ENCODE results near the gene RMDN3. TPM values are rescaled to one million over a fixed set of nuclear protein-coding genes. Genes with fewer than 3 reads are reported as not detected.

The RMDN3 gene
- total and polyA plus RNA-seq, 9 of the 15 experiments (the other 6 are each of a cell fraction or from before 2014, with no cell fraction given), result 8.1 to 38.2 (median 25.9) TPM

DNA sequence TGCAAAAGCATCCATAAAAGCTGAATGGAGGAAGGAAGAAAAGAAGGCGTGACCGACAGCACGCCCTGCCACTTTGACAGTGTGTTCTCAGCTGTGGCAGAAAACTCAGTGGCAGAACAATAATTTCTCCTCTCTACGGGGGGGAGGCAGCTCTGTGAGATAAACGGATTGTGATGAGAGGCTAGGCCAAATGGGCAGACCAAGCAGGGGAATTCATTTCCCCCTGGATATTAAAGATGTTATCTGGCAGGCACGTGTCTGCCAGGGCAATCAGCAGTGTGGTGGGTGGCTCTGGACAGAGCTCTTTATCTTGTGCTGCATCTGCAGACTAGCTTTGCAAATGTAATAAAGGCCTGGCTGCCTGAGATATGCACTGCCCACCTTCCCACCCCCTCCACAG lies 1.9 kb upstream of the RMDN3 start (continued):
- TF ChIP-seq MNT (conservative IDR thresholded peaks at IDR 0.05) (0 out of 4 replicates have a peak, but pooled peaks of 1 of the 2 experiments have one; percentile 35), GATA2 (CRISPR knock-in tag; IDR thresholded peaks at IDR 0.05) (0 out of 2 replicates have a peak, but pooled peaks have one; percentile 10), ELF1 (tag; IDR thresholded peaks at IDR 0.05) (no peak), ZNF12 (CRISPR knock-in tag; IDR thresholded peaks at IDR 0.05) (no peak), EP300 (IDR thresholded peaks at IDR 0.05; ENCODE audit: low read length) (no peak), POLR2G (IDR thresholded peaks at IDR 0.05; ENCODE audit: low read depth, low read length) (no peak), RFX1 (IDR thresholded peaks at IDR 0.05) (no peak), EWSR1 (IDR thresholded peaks at IDR 0.05; ENCODE audit: borderline replicate concordance, low read depth, partially characterized antibody) (no peak), SP1 (CRISPR knock-in tag; IDR thresholded peaks at IDR 0.05) (peak; percentile 34; the same call in 1 of the 2 replicates), DPF2 (IDR thresholded peaks at IDR 0.05) (0 out of 2 replicates have a peak, but pooled peaks have one; percentile 16), SUPT5H (IDR thresholded peaks at IDR 0.05) (no peak), BHLHE40 (IDR thresholded peaks at IDR 0.05; ENCODE audit: low read length) (peak; percentile 85)
- TF ChIP-seq, protein P1, sequence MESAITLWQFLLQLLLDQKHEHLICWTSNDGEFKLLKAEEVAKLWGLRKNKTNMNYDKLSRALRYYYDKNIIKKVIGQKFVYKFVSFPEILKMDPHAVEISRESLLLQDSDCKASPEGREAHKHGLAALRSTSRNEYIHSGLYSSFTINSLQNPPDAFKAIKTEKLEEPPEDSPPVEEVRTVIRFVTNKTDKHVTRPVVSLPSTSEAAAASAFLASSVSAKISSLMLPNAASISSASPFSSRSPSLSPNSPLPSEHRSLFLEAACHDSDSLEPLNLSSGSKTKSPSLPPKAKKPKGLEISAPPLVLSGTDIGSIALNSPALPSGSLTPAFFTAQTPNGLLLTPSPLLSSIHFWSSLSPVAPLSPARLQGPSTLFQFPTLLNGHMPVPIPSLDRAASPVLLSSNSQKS (CRISPR knock-in tag; IDR thresholded peaks at IDR 0.05), result no peak
- TF ChIP-seq, protein P2, sequence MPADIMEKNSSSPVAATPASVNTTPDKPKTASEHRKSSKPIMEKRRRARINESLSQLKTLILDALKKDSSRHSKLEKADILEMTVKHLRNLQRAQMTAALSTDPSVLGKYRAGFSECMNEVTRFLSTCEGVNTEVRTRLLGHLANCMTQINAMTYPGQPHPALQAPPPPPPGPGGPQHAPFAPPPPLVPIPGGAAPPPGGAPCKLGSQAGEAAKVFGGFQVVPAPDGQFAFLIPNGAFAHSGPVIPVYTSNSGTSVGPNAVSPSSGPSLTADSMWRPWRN (IDR thresholded peaks at IDR 0.05; ENCODE audit: low read depth), result 0 out of 2 replicates have a peak, but pooled peaks have one; percentile 16
- TF ChIP-seq, protein P3, sequence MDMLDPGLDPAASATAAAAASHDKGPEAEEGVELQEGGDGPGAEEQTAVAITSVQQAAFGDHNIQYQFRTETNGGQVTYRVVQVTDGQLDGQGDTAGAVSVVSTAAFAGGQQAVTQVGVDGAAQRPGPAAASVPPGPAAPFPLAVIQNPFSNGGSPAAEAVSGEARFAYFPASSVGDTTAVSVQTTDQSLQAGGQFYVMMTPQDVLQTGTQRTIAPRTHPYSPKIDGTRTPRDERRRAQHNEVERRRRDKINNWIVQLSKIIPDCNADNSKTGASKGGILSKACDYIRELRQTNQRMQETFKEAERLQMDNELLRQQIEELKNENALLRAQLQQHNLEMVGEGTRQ (CRISPR knock-in tag; IDR thresholded peaks at IDR 0.05), result peak; percentile 23; the same call in 1 of the 2 replicates

All from K562 (cell line).